GM23338 (cell line): Measurements from ENCODE around the gene CELSR1. TPM values are rescaled to one million over a fixed set of nuclear protein-coding genes. Genes with fewer than 3 reads are reported as not detected.
A peak's percentile ranks its signal among the peaks of the same experiment; 100 is the strongest.

Experiments used
- ATAC-seq: fragments of 200-7000 bp; cut with Tn5 transposase; 3 replicates; pipeline ENCODE4 v1.9.1; 2020
- DNase-seq: peaks from one replicate; pipeline ENCODE4 v3.0.0-alpha.2; 2015; ENCODE audit warnings: low spot score
- H2AFZ ChIP-seq: fragments of 200-600 bp; sonication (generic); 2 replicates; pipeline ENCODE4 v1.8.0; 2016; ENCODE audit warnings: antibody characterized with exemption, mild to moderate bottlenecking, moderate library complexity
- H3F3A ChIP-seq: fragments of 200-600 bp; sonication (generic); replicated peaks from 2 replicates; pipeline ENCODE4 v1.8.0; 2017; ENCODE audit warnings: antibody characterized with exemption, mixed run types, low read depth
- H3K27ac ChIP-seq: fragments of 200-600 bp; sonication (generic); 2 replicates; pipeline ENCODE4 v1.6.1; 2016; ENCODE audit warnings: low read depth
- H3K27me3 ChIP-seq: fragments of 200-600 bp; sonication (generic); 2 replicates; pipeline ENCODE4 v1.8.0; 2016; ENCODE audit warnings: mild to moderate bottlenecking, mixed run types, moderate library complexity; ENCODE audit not compliant: insufficient read depth
- H3K36me3 ChIP-seq: fragments of 200-600 bp; sonication (generic); 2 replicates; pipeline ENCODE4 v1.8.0; 2016; ENCODE audit warnings: mild to moderate bottlenecking; ENCODE audit not compliant: insufficient read depth
- H3K4me1 ChIP-seq: fragments of 200-600 bp; sonication (generic); 2 replicates; pipeline ENCODE4 v1.8.0; 2016; ENCODE audit warnings: mild to moderate bottlenecking, moderate library complexity; ENCODE audit not compliant: insufficient read depth
- H3K4me2 ChIP-seq: fragments of 200-600 bp; sonication (generic); 2 replicates; pipeline ENCODE4 v1.7.1; 2017; ENCODE audit warnings: mixed run types
- H3K4me3 ChIP-seq: fragments of 200-600 bp; sonication (generic); 2 replicates; pipeline ENCODE4 v1.6.1; 2016; ENCODE audit warnings: mixed run types
- H3K79me2 ChIP-seq: fragments of 200-600 bp; sonication (generic); replicated peaks from 2 replicates; pipeline ENCODE4 v1.8.0; 2017; ENCODE audit warnings: mild to moderate bottlenecking; ENCODE audit not compliant: insufficient read depth
- H3K9me2 ChIP-seq: fragments of 200-600 bp; sonication (generic); 2 replicates; pipeline ENCODE4 v1.8.0; 2017; ENCODE audit not compliant: insufficient read depth
- H4K20me1 ChIP-seq: fragments of 200-600 bp; sonication (generic); replicated peaks from 2 replicates; pipeline ENCODE4 v1.8.0; 2017; ENCODE audit warnings: mild to moderate bottlenecking; ENCODE audit not compliant: insufficient read depth
- H3K27ac Mint-ChIP-seq: 2 replicates; pipeline ENCODE4 v1.8.0; 2020; ENCODE audit warnings: inconsistent platforms, mild to moderate bottlenecking, moderate library complexity, mixed read lengths
- H3K27me3 Mint-ChIP-seq: 3 replicates; pipeline ENCODE4 v1.8.0; 2022; ENCODE audit warnings: low read depth, mild to moderate bottlenecking, moderate library complexity, mixed read lengths, inconsistent platforms; ENCODE audit not compliant: insufficient read depth, poor library complexity
- H3K36me3 Mint-ChIP-seq: 3 replicates; pipeline ENCODE4 v1.8.0; 2021; ENCODE audit warnings: low read depth, mild to moderate bottlenecking, inconsistent platforms, moderate library complexity, mixed read lengths
- H3K4me1 Mint-ChIP-seq: 3 replicates; pipeline ENCODE4 v1.8.0; 2020; ENCODE audit warnings: mild to moderate bottlenecking, inconsistent platforms, mixed read lengths
- H3K4me3 Mint-ChIP-seq: 3 replicates; pipeline ENCODE4 v1.8.0; 2021; ENCODE audit warnings: moderate library complexity, mild to moderate bottlenecking, inconsistent platforms, mixed read lengths
- H3K9me3 Mint-ChIP-seq: 3 replicates; pipeline ENCODE4 v1.8.0; 2020; ENCODE audit warnings: moderate library complexity, mild to moderate bottlenecking, inconsistent platforms, mixed read lengths
- CREB1 ChIP-seq: fragments of 250-450 bp; sonication (Bioruptor Pico); IDR thresholded peaks from 2 replicates; pipeline ENCODE4 v1.5.0; 2020; ENCODE audit warnings: low read depth, mild to moderate bottlenecking, moderate library complexity
- ETS1 ChIP-seq: IDR thresholded peaks from 2 replicates; pipeline ENCODE4 v1.6.1; 2016; ENCODE audit warnings: antibody characterized with exemption
- EZH2 ChIP-seq: fragments of 200-600 bp; sonication (generic); IDR thresholded peaks from one replicate; pipeline ENCODE4 v1.8.0; 2017; ENCODE audit warnings: antibody characterized with exemption, mild to moderate bottlenecking, low read depth; ENCODE audit not compliant: unreplicated experiment
- JUNB ChIP-seq: IDR thresholded peaks from one replicate; pipeline ENCODE4 v1.6.1; 2016; ENCODE audit warnings: antibody characterized with exemption; ENCODE audit not compliant: unreplicated experiment
- NANOG ChIP-seq: IDR thresholded peaks from 2 replicates; pipeline ENCODE4 v1.6.1; 2016; ENCODE audit warnings: antibody characterized with exemption, borderline replicate concordance
- POLR2AphosphoS5 ChIP-seq: IDR thresholded peaks from 2 replicates; pipeline ENCODE4 v1.6.1; 2016; ENCODE audit warnings: antibody characterized with exemption, low read depth
- STAT1 ChIP-seq: IDR thresholded peaks from one replicate; pipeline ENCODE4 v1.6.1; 2016; ENCODE audit warnings: antibody characterized with exemption; ENCODE audit not compliant: unreplicated experiment
- ZNF114 ChIP-seq: fragments of 250-450 bp; sonication (Bioruptor Pico); IDR thresholded peaks from 2 replicates; pipeline ENCODE4 v1.5.0; 2020; ENCODE audit warnings: mild to moderate bottlenecking, moderate library complexity
- ZNF331 ChIP-seq: fragments of 250-450 bp; sonication (Bioruptor Pico); IDR thresholded peaks from 2 replicates; pipeline ENCODE4 v1.5.0; 2020; ENCODE audit warnings: low read depth, mild to moderate bottlenecking, moderate library complexity
- polyA plus RNA-seq: library from polyadenylated mRNA; unstranded; fragments of >200 nt; fragmentation: Nextera tagmentation; extraction: Ambion mirVana; gene quantifications from 2 replicates; pipeline ENCODE4 v1.2.1, GENCODE V29; 2016
- total RNA-seq: library from RNA; depleted of rRNA; stranded (reverse); fragments of >200 nt; shearing (Covaris generic); gene quantifications from 2 replicates; pipeline ENCODE4 v1.2.3, GENCODE V29; 2014
- TF ChIP-seq, protein P1 (sequence below): IDR thresholded peaks from one replicate; pipeline ENCODE4 v1.6.1; 2018; ENCODE audit warnings: antibody characterized with exemption; ENCODE audit not compliant: unreplicated experiment
- TF ChIP-seq, protein P2 (sequence below), 2 experiments: fragments of 200-600 bp in 1 of 2; sonication (generic) in 1 of 2; conservative IDR thresholded peaks; 2 replicates each; pipeline versions ENCODE4 v1.5.1 to v1.6.1; 2016 to 2017; ENCODE audit warnings: antibody characterized with exemption in 2 of 2, low read depth in 2 of 2, mild to moderate bottlenecking in 2 of 2, moderate library complexity in 1 of 2
- TF ChIP-seq, protein P3 (sequence below): fragments of 250-450 bp; sonication (Bioruptor Pico); IDR thresholded peaks from 2 replicates; pipeline ENCODE4 v1.5.0; 2020; ENCODE audit warnings: mild to moderate bottlenecking, moderate library complexity

The CELSR1 gene
- total and polyA plus RNA-seq, 2 experiments from 2014 or later = 4.8 to 20.4 TPM

- Histone ChIP-seq H3K4me1 (peaks cover 16% of the 10 kb centered on the region; the same call in 1 of the 2 replicates), H3K79me2 (no peaks in the 10 kb centered on the region), H3K4me3 (no peak overlapping the region), H3K4me2 (no peak overlapping the region), H3K9me2 (no peaks in the 10 kb centered on the region), H3K27ac (no peak overlapping the region), H2AFZ (no peak overlapping the region), H3F3A (no peaks in the 10 kb centered on the region; the same call in 1 of the 2 replicates), H4K20me1 (no peaks in the 10 kb centered on the region), H3K27me3 (no peaks in the 10 kb centered on the region), H3K36me3 (no peaks in the 10 kb centered on the region)
- no peaks in the 10 kb centered on the region for H3K36me3 Mint-ChIP-seq
- H3K4me1 Mint-ChIP-seq = peaks cover 23% of the 10 kb centered on the region
- DNase-seq (no peak), ATAC-seq (no peak)
- no peaks in the 10 kb centered on the region for H3K9me3 Mint-ChIP-seq
- H3K4me3 Mint-ChIP-seq = no peak overlapping the region
- 0 out of 2 replicates have a peak overlapping the region, but pooled peaks have one; percentile 41 for H3K27ac Mint-ChIP-seq
- TF ChIP-seq EZH2 (no peak), ETS1 (no peak), JUNB (no peak), ZNF331 (CRISPR knock-in tag) (no peak), NANOG (no peak), POLR2AphosphoS5 (no peak), ZNF114 (CRISPR knock-in tag) (no peak), CREB1 (CRISPR knock-in tag) (no peak), STAT1 (no peak)
- TF ChIP-seq, protein P1, sequence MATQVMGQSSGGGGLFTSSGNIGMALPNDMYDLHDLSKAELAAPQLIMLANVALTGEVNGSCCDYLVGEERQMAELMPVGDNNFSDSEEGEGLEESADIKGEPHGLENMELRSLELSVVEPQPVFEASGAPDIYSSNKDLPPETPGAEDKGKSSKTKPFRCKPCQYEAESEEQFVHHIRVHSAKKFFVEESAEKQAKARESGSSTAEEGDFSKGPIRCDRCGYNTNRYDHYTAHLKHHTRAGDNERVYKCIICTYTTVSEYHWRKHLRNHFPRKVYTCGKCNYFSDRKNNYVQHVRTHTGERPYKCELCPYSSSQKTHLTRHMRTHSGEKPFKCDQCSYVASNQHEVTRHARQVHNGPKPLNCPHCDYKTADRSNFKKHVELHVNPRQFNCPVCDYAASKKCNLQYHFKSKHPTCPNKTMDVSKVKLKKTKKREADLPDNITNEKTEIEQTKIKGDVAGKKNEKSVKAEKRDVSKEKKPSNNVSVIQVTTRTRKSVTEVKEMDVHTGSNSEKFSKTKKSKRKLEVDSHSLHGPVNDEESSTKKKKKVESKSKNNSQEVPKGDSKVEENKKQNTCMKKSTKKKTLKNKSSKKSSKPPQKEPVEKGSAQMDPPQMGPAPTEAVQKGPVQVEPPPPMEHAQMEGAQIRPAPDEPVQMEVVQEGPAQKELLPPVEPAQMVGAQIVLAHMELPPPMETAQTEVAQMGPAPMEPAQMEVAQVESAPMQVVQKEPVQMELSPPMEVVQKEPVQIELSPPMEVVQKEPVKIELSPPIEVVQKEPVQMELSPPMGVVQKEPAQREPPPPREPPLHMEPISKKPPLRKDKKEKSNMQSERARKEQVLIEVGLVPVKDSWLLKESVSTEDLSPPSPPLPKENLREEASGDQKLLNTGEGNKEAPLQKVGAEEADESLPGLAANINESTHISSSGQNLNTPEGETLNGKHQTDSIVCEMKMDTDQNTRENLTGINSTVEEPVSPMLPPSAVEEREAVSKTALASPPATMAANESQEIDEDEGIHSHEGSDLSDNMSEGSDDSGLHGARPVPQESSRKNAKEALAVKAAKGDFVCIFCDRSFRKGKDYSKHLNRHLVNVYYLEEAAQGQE = no peak
- TF ChIP-seq, protein P2, sequence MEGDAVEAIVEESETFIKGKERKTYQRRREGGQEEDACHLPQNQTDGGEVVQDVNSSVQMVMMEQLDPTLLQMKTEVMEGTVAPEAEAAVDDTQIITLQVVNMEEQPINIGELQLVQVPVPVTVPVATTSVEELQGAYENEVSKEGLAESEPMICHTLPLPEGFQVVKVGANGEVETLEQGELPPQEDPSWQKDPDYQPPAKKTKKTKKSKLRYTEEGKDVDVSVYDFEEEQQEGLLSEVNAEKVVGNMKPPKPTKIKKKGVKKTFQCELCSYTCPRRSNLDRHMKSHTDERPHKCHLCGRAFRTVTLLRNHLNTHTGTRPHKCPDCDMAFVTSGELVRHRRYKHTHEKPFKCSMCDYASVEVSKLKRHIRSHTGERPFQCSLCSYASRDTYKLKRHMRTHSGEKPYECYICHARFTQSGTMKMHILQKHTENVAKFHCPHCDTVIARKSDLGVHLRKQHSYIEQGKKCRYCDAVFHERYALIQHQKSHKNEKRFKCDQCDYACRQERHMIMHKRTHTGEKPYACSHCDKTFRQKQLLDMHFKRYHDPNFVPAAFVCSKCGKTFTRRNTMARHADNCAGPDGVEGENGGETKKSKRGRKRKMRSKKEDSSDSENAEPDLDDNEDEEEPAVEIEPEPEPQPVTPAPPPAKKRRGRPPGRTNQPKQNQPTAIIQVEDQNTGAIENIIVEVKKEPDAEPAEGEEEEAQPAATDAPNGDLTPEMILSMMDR (conservative IDR thresholded peaks at IDR 0.05; ENCODE audit: low read depth in 2 of 2) = no peak
- TF ChIP-seq, protein P3, sequence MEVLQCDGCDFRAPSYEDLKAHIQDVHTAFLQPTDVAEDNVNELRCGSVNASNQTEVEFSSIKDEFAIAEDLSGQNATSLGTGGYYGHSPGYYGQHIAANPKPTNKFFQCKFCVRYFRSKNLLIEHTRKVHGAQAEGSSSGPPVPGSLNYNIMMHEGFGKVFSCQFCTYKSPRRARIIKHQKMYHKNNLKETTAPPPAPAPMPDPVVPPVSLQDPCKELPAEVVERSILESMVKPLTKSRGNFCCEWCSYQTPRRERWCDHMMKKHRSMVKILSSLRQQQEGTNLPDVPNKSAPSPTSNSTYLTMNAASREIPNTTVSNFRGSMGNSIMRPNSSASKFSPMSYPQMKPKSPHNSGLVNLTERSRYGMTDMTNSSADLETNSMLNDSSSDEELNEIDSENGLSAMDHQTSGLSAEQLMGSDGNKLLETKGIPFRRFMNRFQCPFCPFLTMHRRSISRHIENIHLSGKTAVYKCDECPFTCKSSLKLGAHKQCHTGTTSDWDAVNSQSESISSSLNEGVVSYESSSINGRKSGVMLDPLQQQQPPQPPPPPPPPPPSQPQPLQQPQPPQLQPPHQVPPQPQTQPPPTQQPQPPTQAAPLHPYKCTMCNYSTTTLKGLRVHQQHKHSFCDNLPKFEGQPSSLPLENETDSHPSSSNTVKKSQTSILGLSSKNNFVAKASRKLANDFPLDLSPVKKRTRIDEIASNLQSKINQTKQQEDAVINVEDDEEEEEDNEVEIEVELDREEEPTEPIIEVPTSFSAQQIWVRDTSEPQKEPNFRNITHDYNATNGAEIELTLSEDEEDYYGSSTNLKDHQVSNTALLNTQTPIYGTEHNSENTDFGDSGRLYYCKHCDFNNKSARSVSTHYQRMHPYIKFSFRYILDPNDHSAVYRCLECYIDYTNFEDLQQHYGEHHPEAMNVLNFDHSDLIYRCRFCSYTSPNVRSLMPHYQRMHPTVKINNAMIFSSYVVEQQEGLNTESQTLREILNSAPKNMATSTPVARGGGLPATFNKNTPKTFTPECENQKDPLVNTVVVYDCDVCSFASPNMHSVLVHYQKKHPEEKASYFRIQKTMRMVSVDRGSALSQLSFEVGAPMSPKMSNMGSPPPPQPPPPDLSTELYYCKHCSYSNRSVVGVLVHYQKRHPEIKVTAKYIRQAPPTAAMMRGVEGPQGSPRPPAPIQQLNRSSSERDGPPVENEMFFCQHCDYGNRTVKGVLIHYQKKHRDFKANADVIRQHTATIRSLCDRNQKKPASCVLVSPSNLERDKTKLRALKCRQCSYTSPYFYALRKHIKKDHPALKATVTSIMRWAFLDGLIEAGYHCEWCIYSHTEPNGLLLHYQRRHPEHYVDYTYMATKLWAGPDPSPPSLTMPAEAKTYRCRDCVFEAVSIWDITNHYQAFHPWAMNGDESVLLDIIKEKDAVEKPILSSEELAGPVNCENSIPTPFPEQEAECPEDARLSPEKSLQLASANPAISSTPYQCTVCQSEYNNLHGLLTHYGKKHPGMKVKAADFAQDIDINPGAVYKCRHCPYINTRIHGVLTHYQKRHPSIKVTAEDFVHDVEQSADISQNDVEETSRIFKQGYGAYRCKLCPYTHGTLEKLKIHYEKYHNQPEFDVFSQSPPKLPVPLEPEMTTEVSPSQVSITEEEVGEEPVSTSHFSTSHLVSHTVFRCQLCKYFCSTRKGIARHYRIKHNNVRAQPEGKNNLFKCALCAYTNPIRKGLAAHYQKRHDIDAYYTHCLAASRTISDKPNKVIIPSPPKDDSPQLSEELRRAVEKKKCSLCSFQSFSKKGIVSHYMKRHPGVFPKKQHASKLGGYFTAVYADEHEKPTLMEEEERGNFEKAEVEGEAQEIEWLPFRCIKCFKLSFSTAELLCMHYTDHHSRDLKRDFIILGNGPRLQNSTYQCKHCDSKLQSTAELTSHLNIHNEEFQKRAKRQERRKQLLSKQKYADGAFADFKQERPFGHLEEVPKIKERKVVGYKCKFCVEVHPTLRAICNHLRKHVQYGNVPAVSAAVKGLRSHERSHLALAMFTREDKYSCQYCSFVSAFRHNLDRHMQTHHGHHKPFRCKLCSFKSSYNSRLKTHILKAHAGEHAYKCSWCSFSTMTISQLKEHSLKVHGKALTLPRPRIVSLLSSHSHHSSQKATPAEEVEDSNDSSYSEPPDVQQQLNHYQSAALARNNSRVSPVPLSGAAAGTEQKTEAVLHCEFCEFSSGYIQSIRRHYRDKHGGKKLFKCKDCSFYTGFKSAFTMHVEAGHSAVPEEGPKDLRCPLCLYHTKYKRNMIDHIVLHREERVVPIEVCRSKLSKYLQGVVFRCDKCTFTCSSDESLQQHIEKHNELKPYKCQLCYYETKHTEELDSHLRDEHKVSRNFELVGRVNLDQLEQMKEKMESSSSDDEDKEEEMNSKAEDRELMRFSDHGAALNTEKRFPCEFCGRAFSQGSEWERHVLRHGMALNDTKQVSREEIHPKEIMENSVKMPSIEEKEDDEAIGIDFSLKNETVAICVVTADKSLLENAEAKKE (CRISPR knock-in tag) = no peak
- peaks cover 6% of the 10 kb centered on the region for H3K27me3 Mint-ChIP-seq
Measured at GRCh38 chr22:46445771-46446420, 91.5 kb downstream of the CELSR1 start.
